ENCODE measurements around the gene ADAMTS8.

GRCh38 chr11:130434521-130435223 is 6.3 kb upstream of the ADAMTS8 start:
- TF ChIP-seq CTCF (conservative IDR thresholded peaks at IDR 0.05 in 1 of 2, IDR thresholded peaks at IDR 0.05 in 1 of 2; ENCODE audit: low read depth in 1 of 2, low read length in 2 of 2): peak; percentile 89 to 92
- TF ChIP-seq EZH2 (IDR thresholded peaks at IDR 0.05; ENCODE audit: low read length, missing control alignments): no peak
